Measurements from ENCODE around the gene KPNB1. TPM values are rescaled to one million over a fixed set of nuclear protein-coding genes. Genes with fewer than 3 reads are reported as not detected.

Gene KPNB1
- total and polyA plus RNA-seq, 10 of the 15 experiments (the other 5 are each of a cell fraction or from before 2014, with no cell fraction given): 67.8 to 525 (median 246) TPM

DNA sequence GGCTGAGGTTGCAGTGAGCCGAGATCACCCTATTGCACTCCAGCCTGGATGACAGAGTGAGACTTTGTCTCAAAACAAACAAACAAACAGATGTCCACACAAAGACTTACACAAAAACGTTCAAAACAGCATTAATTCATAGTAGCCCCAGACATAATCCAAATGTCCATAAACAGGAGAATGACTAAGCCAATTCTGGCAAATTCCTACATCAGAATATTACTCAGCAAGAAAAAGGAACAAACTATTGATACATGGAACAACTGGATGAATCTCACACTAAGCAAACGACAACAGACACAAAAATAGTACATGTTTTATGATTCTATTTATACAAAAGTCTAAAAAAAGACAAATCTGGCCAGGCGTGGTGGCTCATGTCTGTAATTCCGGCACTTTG lies 10.8 kb upstream of the KPNB1 start (continued):
- TF ChIP-seq, protein P1, sequence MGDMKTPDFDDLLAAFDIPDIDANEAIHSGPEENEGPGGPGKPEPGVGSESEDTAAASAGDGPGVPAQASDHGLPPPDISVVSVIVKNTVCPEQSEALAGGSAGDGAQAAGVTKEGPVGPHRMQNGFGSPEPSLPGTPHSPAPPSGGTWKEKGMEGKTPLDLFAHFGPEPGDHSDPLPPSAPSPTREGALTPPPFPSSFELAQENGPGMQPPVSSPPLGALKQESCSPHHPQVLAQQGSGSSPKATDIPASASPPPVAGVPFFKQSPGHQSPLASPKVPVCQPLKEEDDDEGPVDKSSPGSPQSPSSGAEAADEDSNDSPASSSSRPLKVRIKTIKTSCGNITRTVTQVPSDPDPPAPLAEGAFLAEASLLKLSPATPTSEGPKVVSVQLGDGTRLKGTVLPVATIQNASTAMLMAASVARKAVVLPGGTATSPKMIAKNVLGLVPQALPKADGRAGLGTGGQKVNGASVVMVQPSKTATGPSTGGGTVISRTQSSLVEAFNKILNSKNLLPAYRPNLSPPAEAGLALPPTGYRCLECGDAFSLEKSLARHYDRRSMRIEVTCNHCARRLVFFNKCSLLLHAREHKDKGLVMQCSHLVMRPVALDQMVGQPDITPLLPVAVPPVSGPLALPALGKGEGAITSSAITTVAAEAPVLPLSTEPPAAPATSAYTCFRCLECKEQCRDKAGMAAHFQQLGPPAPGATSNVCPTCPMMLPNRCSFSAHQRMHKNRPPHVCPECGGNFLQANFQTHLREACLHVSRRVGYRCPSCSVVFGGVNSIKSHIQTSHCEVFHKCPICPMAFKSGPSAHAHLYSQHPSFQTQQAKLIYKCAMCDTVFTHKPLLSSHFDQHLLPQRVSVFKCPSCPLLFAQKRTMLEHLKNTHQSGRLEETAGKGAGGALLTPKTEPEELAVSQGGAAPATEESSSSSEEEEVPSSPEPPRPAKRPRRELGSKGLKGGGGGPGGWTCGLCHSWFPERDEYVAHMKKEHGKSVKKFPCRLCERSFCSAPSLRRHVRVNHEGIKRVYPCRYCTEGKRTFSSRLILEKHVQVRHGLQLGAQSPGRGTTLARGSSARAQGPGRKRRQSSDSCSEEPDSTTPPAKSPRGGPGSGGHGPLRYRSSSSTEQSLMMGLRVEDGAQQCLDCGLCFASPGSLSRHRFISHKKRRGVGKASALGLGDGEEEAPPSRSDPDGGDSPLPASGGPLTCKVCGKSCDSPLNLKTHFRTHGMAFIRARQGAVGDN (IDR thresholded peaks at IDR 0.05): no peak
- TF ChIP-seq CREB1 (IDR thresholded peaks at IDR 0.05; ENCODE audit: low read depth) (no peak), MTA2 (IDR thresholded peaks at IDR 0.05; ENCODE audit: low read depth) (no peak), ZNF622 (IDR thresholded peaks at IDR 0.05) (no peak)
- TF ChIP-seq, protein P2, sequence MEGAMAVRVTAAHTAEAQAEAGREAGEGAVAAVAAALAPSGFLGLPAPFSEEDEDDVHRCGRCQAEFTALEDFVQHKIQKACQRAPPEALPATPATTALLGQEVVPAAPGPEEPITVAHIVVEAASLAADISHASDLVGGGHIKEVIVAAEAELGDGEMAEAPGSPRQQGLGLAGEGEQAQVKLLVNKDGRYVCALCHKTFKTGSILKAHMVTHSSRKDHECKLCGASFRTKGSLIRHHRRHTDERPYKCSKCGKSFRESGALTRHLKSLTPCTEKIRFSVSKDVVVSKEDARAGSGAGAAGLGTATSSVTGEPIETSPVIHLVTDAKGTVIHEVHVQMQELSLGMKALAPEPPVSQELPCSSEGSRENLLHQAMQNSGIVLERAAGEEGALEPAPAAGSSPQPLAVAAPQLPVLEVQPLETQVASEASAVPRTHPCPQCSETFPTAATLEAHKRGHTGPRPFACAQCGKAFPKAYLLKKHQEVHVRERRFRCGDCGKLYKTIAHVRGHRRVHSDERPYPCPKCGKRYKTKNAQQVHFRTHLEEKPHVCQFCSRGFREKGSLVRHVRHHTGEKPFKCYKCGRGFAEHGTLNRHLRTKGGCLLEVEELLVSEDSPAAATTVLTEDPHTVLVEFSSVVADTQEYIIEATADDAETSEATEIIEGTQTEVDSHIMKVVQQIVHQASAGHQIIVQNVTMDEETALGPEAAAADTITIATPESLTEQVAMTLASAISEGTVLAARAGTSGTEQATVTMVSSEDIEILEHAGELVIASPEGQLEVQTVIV (IDR thresholded peaks at IDR 0.05; ENCODE audit: borderline replicate concordance, partially characterized antibody): no peak

DNA sequence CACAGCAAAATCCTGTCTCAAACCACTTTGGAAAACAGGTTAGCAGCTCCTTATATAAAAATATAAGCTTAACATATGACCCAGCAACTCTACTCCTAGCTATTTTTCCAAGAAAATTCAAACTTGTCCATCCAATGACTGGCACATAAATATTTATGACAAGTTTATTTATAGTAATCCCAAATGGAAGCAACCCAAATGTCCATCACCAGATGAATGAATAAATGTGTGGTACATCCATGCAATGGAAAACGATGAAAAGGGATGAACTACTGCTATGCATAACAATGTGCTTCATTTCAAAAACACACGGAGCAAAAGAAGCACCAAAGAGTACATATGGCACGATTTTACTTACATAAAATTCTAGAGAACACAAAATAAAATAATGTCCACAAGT lies 9.6 kb upstream of the KPNB1 start:
- no peak overlapping the region for H3K9ac ChIP-seq (ENCODE audit: control insufficient read depth, insufficient read depth, low read length)
- no peaks in the 10 kb centered on the region for H3K79me2 ChIP-seq (ENCODE audit: control insufficient read depth, insufficient read depth, low read length)
- ChIA-PET CTCF (interaction anchor here (0.9 to 1.4 kb wide), 3 partner anchors 9 to 24 kb away, joined by 3 to 4 read pairs (median 3); no protein-coding TSS in a partner anchor), SMC1A (ENCODE audit: uncharacterized antibody, unreplicated experiment) (interaction anchor here (1.1 to 1.5 kb wide), 2 partner anchors 11 to 24 kb away, joined by 3 read pairs; no protein-coding TSS in a partner anchor), POLR2A (no interaction called here), RAD21 (ENCODE audit: unreplicated experiment) (no interaction called here)
- H3K4me2 ChIP-seq (ENCODE audit: control insufficient read depth, insufficient read depth): no peak overlapping the region
- no peak overlapping the region for H3K4me3 ChIP-seq
- 92% methylated on average over 3 of the region's 3 CpGs for WGBS (ENCODE audit: insufficient coverage, insufficient replicate concordance, low lambda C conversion rate, missing lambda C conversion rate)
- BruUV-seq (replicated peaks): no TSS peak
- no peak overlapping the region for H2AFZ ChIP-seq (ENCODE audit: control insufficient read depth, low read depth, low read length)
- H4K20me1 ChIP-seq (ENCODE audit: control insufficient read depth, insufficient read depth): no peaks in the 10 kb centered on the region
- ATAC-seq (no peak), DNase-seq (ENCODE audit: low read depth, low spot score) (no peak), FAIRE-seq (no peak)
- H3K9me3 ChIP-seq (replicated peaks; ENCODE audit: control insufficient read depth, insufficient read depth, low read length): no peaks in the 10 kb centered on the region
- TF ChIP-seq KAT2A (conservative IDR thresholded peaks at IDR 0.05; ENCODE audit: control insufficient read depth, low read depth, low read length) (no peak), RB1 (IDR thresholded peaks at IDR 0.05; ENCODE audit: borderline replicate concordance) (no peak), HCFC1 (IDR thresholded peaks at IDR 0.05; ENCODE audit: low read length) (no peak), FOS (IDR thresholded peaks at IDR 0.05; ENCODE audit: borderline replicate concordance, extremely low read depth, insufficient read length) (no peak), SIN3A (IDR thresholded peaks at IDR 0.05; ENCODE audit: low read depth, low read length) (no peak), NRF1 (conservative IDR thresholded peaks at IDR 0.05; ENCODE audit: low read depth, low read length) (no peak), CHD4 (IDR thresholded peaks at IDR 0.05) (no peak)
- H3K4me1 ChIP-seq (ENCODE audit: control insufficient read depth, insufficient read depth, low read length): peaks cover 6% of the 10 kb centered on the region; the same call in 1 of the 2 replicates
- H3K27ac ChIP-seq (ENCODE audit: control insufficient read depth, insufficient read depth): no peak overlapping the region
- H3K27me3 ChIP-seq (replicated peaks in 1 of 2; ENCODE audit: control insufficient read depth in 2 of 2, insufficient read depth in 2 of 2, low read length in 1 of 2): no peaks in the 10 kb centered on the region
- intact Hi-C loops (cut with micrococcal nuclease; ENCODE audit: unreplicated experiment) (no loop called here), in situ Hi-C loops (cut with MboI) (no loop called here)
- no peaks in the 10 kb centered on the region; a peak in 1 of 4 replicates for H3K36me3 ChIP-seq (ENCODE audit: control insufficient read depth in 2 of 2, insufficient read depth in 2 of 2, low read length in 1 of 2)

Measured in GM12878 (cell line).